ENCODE data around the gene CCDC34. TPM values are rescaled to one million over a fixed set of nuclear protein-coding genes. Genes with fewer than 3 reads are reported as not detected.

CCDC34 gene
- total and polyA plus RNA-seq, 4 donors, result 1.1 to 10.5 (median 1.5) TPM

GRCh38 chr11:27307232-27307631, 55.8 kb downstream of the CCDC34 start:
- Histone ChIP-seq H3K4me1 (ENCODE audit: control insufficient read depth in 4 of 4, insufficient read depth in 4 of 4, low read length in 3 of 4) (peaks cover 0 to 9% (median 5%) of the 10 kb centered on the region in 4 donors), H3K36me3 (ENCODE audit: control insufficient read depth in 4 of 4, insufficient read depth in 3 of 4, low read depth in 1 of 4, low read length in 3 of 4) (no peaks in the 10 kb centered on the region), H3K9me3 (ENCODE audit: control insufficient read depth in 4 of 4, low read length in 3 of 4) (no peaks in the 10 kb centered on the region), H3K27me3 (ENCODE audit: control insufficient read depth in 4 of 4, insufficient read depth in 4 of 4, low read length in 3 of 4) (no peaks in the 10 kb centered on the region), H3K9ac (ENCODE audit: low read depth in 1 of 2, low read length in 2 of 2) (no peak overlapping the region), H3K4me3 (ENCODE audit: low read depth in 1 of 3, low read length in 3 of 3) (no peak overlapping the region), H3K27ac (ENCODE audit: low read depth in 1 of 2, low read length in 2 of 2) (no peak overlapping the region)
- TF ChIP-seq JUND (IDR thresholded peaks at IDR 0.05), result no peak
- TF ChIP-seq NR2F2 (IDR thresholded peaks at IDR 0.05), result no peak
- no peak for TF ChIP-seq EGR1 (IDR thresholded peaks at IDR 0.05; ENCODE audit: low read depth in 2 of 2)
- TF ChIP-seq CTCF (IDR thresholded peaks at IDR 0.05; ENCODE audit: low read depth, low read length, missing input control), result no peak
- TF ChIP-seq FOXA2 (IDR thresholded peaks at IDR 0.05), result no peak
- no peak for TF ChIP-seq ZBTB33 (IDR thresholded peaks at IDR 0.05)
- TF ChIP-seq ATF3 (IDR thresholded peaks at IDR 0.05), result no peak
- TF ChIP-seq MAX (IDR thresholded peaks at IDR 0.05), result no peak
- TF ChIP-seq HNF4G (IDR thresholded peaks at IDR 0.05), result no peak
- no peak for DNase-seq (ENCODE audit: low spot score)

- Histone ChIP-seq H3K4me1 (ENCODE audit: control insufficient read depth in 4 of 4, insufficient read depth in 4 of 4, low read length in 3 of 4) (peaks cover 0 to 4% (median 0%) of the 10 kb centered on the region in 4 donors), H3K27me3 (ENCODE audit: control insufficient read depth in 4 of 4, insufficient read depth in 4 of 4, low read length in 3 of 4) (no peaks in the 10 kb centered on the region), H3K9me3 (ENCODE audit: control insufficient read depth in 4 of 4, low read length in 3 of 4) (no peaks in the 10 kb centered on the region), H3K27ac (ENCODE audit: low read depth in 1 of 2, low read length in 2 of 2) (no peak overlapping the region), H3K4me3 (ENCODE audit: low read depth in 1 of 3, low read length in 3 of 3) (no peak overlapping the region), H3K36me3 (ENCODE audit: control insufficient read depth in 4 of 4, insufficient read depth in 3 of 4, low read depth in 1 of 4, low read length in 3 of 4) (no peaks in the 10 kb centered on the region), H3K9ac (ENCODE audit: low read depth in 1 of 2, low read length in 2 of 2) (no peak overlapping the region)
- DNase-seq (ENCODE audit: low spot score), result no peak
- TF ChIP-seq RAD21 (IDR thresholded peaks at IDR 0.05) (peak in 1 of 2 donors; percentile 8), SP1 (IDR thresholded peaks at IDR 0.05) (no peak), MAX (IDR thresholded peaks at IDR 0.05) (no peak)
- WGBS, result 58% methylated on average over 3 of the region's 3 CpGs
Observed at GRCh38 chr11:27305751-27306150, 57.3 kb downstream of the CCDC34 start.

- no peak for DNase-seq (ENCODE audit: low spot score)
- WGBS, result 98% methylated on average over 8 of the region's 8 CpGs
- H3K9me3 ChIP-seq (ENCODE audit: control insufficient read depth in 4 of 4, low read length in 3 of 4), result no peaks in the 10 kb centered on the region
- TF ChIP-seq CTCF (IDR thresholded peaks at IDR 0.05; ENCODE audit: low read depth, low read length, missing input control) (no peak), YY1 (IDR thresholded peaks at IDR 0.05) (no peak), GABPA (IDR thresholded peaks at IDR 0.05 in 1 of 2, conservative IDR thresholded peaks at IDR 0.05 in 1 of 2) (no peak), TAF1 (conservative IDR thresholded peaks at IDR 0.05) (no peak)
- H3K4me1 ChIP-seq (ENCODE audit: control insufficient read depth in 4 of 4, insufficient read depth in 4 of 4, low read length in 3 of 4), result peaks cover 0 to 4% (median 0%) of the 10 kb centered on the region in 4 donors
- H3K36me3 ChIP-seq (ENCODE audit: control insufficient read depth in 4 of 4, insufficient read depth in 3 of 4, low read depth in 1 of 4, low read length in 3 of 4), result no peaks in the 10 kb centered on the region
- no peak overlapping the region for H3K9ac ChIP-seq (ENCODE audit: low read depth in 1 of 2, low read length in 2 of 2)
- H3K27me3 ChIP-seq (ENCODE audit: control insufficient read depth in 4 of 4, insufficient read depth in 4 of 4, low read length in 3 of 4), result no peaks in the 10 kb centered on the region
- no peak overlapping the region for H3K4me3 ChIP-seq (ENCODE audit: low read depth in 1 of 3, low read length in 3 of 3)
- H3K27ac ChIP-seq (ENCODE audit: low read depth in 1 of 2, low read length in 2 of 2), result no peak overlapping the region
Observed at GRCh38 chr11:27304514-27304913, 58.5 kb downstream of the CCDC34 start.

Measured in liver (tissue), 9 donors.